OCI-M2 (cell line): ENCODE results near the gene PRAME.
"Not testable (repeated sequence)": the region's sequence is repeated elsewhere in the genome, so short reads cannot be mapped to it uniquely, and the experiment has no call there.

Source experiments
- DNase-seq: peaks from one replicate; lab custom pipeline; 2025; ENCODE audit not compliant: unreplicated experiment; lab: John Stamatoyannopoulos, UW

The PRAME gene

DNA sequence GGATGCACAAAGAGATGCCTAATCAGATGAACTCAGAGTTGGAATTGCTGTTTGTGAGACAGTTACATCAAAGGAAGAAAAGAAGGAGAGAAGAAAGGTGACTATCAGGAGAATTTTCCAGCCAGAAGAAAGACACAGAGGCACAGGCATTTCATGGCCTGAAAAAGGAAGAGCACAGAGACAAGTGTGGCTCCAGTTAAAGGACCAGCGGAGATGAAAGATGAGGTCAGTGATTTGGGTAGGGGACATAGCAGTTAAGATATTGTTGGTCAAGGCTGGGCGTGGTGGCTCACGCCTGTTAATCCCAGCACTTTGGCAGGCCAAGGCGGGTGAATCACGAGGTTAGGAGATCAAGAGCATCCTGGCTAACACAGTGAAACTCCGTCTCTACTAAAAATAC is 35.6 kb downstream of the PRAME start:
- DNase-seq: no peak

DNA sequence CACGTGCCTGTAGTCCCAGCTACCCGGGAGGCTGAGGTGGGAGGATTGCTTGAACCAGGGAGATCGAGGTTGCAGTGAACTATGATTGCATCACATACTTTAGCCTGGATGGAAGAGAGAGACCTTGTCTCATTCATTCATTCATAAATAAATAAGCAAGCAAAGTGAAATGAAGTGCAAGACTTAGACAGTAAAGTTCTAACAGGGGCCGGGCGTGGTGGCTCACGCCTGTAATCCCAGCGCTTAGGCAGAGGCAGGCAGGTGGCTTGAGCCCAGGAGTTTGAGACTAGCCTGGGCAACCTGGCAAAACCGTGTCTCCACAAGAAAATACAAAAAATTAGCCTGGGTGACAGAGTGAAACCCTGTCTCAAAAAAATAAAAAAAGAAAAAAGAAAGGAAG is 37.4 kb downstream of the PRAME start:
- no peak for DNase-seq

DNA sequence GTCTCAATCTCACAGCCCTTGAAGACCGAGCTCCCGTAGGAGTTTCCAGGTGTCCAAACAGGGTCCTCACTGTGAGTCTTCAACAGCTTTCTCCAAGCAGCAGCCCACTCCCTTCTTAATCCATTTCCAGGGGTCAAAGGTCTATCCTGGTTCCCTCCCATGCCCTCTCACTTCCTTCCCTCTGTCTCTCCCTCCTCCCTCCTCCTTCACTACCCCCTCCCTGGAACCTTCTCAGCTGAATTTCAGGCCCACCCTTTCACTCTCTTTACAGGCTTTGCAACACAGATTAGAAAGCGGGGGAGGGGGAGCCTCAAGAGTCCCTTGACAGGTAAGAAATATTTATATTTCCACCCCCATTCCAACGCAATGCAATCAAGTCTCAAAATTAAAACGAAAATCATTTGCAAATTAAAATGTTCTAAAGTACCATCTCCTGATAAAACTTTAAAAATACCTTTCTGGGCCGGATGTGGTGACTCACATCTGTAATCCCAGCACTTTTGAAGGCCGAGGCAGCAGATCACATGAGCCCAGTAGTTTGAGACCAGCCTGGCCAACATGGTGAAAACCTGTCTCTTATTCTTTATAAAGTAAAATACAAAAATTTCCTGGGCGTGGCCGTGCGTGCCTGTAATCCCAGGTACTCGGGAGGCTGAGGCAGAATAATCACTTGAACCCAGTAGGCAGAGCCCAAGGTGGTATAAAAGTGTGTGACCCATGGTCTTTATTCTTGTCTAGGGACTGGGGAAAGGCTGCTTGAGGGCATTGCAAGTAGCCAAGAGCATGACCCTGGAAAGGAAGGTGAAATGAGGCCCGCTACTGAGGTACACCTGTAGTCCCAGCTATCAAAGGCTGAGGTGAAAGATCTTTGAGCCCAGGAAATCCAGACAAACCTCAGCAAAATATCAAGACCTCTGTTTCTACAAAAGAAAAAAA is 38.1 kb downstream of the PRAME start:
- no peak for DNase-seq

DNA sequence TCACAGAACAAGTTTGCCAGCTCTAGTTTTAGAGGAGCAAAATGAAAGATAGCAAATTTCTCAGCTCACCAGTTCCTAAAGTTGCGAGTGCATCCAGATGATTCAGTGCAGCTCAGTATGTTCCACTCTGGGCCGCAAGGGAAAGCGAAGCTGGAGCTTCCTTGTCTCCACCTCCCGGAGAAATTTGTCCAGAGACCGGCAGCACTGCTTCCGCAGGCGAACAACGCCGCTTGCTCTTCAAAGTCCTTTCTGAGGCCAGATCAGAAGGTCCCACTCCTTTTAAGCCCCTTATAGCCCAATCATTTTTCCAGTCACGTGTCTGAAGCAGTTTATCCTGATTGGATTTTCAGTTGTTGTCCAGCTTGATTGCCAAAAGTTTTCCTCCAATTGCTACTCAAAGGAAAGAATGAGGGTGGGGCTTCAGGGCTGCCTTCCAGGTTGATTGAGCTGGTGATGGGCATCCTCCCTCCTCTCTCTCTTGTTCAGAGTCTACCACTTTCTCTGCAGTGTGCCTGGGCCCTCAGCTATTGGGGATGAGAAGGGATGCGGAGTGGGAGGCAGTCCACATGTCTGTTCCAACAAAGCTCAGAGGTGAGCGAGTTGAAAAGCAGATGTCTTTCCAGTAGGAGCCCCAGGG is 38.9 kb downstream of the PRAME start, which contains the start of gene ZNF280A:
Gene ZNF280A, minus strand, starts transcription at position 251 of the 637 bp plus-strand sequence. CDS start 4,640 bp downstream, outside the sequence.
- no peak for DNase-seq

DNA sequence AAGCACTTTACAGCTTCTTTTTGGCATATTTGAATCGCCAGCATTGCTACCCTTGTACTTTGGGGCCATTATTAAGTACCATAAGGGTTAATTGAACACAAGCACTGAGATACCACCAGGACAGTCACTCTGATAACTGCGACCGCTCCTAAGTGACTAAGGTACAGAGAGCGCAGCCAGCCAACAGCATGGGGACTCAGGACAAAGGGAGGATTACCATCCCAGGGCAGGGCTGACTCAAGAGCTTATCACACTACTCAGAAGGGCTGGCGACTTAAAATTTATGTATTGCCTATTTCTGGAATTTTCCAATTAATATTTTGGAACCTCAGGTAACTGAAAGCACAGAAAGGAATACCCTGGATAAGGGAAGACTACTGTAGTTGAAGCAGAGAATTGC is 39.5 kb downstream of the PRAME start:
- DNase-seq: no peak

DNA sequence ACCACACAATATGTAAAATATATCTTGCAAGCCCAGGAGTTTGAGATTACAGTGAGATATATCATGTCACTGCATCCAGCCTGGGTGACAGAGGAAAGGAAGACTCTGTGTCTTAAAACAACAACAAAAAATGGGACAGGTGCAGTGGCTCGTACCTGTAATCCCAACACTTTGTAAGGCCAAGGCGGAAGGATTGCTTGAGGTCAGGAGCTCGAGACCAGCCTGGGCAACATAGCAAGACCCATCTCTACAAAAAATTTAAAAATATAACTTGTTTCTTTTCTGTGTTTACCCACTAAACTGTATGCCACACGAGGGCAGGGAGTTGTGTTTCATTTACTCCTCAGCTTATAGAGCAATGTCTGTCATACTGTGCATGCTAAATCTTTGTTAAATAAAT is 42.1 kb downstream of the PRAME start:
- no peak for DNase-seq

DNA sequence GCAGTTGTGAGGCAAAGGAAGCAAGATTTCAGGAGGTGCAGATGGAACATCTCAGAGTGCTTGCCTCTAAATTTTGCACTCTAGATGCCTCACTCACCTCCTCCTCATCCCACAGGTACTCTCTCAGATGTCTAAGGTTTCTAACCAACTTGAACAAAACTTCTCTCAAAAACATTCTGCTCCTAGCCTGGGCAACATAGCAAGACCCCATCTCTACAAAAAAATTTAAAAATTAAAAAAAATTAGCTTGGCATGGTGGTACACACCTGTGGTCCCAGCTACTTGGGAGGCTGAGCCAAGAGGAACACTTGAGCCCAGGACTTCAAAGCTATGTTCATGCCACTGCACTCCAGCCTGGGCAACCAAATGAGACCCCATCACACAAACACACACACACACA is 43.2 kb downstream of the PRAME start:
- DNase-seq: no peak

DNA sequence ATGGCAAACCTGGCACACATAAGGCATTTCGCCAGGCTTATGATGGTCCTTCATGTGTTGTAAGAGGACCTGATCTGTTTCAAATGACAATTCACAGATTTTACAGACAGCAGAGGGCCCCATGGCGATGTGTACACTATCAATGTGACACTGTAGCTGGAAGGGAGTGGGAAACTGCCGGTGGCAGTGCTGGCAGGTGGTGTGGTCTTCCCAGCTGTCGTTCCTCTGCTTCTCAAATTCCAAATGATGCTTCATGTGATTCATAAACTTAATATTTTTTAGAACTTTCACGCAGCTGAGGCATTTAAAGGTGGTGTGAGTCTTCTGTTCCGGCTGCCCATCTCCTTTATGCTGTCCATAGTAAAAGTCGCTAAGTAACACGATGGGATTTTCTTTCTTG is 44.6 kb downstream of the PRAME start:
- DNase-seq: not testable (repeated sequence)

DNA sequence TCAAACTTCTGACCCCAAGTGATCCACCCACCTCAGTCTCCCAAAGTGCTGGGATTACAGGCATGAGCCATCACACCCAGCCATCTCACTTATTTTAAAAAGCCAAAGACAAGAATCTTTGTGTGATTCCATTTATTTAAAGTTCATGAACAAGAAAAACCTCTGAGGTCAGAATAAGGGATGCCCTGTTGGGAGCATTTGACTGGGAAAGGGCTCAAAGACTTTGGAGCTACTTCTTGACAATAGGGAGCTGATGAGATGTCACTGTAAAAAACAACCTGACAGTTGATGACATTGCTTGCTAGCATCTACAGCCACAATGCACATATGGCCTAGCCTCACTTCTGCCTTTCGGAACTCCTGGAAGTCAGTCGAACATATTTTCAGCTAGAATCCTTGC is 45.4 kb downstream of the PRAME start:
- no peak for DNase-seq

DNA sequence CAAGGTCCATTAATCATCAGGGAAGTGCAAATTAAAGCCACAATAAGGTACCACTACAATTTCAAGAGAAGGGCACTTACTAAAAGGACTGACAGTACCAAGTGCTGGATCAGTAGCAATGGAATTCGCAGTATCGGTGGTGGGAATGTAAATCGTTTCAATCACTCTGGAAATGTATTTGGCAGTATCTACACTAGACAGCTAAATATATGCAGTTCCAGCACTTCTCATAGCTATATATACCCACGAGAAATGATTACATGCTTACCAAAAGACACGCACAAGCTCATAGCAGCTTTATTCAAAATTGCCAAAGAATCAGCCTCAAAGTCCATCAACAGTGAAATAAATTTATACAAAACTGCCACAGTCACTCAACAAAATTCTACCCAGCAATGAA is 46.1 kb downstream of the PRAME start:
- DNase-seq: no peak

DNA sequence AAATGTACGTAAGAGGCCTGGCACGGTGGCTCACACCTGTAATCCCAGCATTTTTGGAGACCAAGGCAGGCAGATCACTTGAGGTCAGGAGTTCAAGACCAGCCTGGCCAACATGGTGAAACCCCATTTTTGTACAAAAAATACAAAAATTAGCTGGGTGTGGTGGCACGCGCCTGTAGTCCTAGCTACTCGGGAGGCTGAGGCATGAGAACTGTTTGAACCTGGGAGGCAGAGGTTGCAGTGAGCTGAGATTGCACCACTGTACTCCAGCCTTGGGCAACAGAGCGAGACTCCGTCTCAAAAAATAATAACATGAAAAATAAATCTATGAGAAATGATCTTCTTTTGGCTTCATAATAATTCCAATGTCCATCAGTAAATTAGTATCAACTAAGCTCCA is 48.2 kb downstream of the PRAME start:
- not testable (repeated sequence) for DNase-seq

DNA sequence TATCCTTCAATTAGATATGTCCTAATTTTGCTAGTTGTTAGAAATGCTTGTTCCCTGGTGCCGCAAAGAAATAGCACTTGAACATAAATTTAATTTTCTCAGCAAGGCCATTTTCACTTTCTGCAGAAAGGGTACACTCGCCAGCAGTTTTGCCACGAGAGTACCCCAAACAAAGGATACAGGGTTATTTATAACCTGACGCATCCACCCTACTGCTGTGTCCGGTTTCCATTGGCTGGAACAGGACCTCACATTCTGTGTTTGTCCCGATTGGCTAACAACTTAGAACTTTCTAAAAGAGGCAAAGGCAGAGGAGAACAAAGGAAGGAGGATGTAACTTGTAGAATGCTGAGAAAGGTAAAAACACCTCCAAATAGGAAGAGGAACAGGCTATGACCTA is 49.2 kb downstream of the PRAME start:
- not testable (repeated sequence) for DNase-seq

DNA sequence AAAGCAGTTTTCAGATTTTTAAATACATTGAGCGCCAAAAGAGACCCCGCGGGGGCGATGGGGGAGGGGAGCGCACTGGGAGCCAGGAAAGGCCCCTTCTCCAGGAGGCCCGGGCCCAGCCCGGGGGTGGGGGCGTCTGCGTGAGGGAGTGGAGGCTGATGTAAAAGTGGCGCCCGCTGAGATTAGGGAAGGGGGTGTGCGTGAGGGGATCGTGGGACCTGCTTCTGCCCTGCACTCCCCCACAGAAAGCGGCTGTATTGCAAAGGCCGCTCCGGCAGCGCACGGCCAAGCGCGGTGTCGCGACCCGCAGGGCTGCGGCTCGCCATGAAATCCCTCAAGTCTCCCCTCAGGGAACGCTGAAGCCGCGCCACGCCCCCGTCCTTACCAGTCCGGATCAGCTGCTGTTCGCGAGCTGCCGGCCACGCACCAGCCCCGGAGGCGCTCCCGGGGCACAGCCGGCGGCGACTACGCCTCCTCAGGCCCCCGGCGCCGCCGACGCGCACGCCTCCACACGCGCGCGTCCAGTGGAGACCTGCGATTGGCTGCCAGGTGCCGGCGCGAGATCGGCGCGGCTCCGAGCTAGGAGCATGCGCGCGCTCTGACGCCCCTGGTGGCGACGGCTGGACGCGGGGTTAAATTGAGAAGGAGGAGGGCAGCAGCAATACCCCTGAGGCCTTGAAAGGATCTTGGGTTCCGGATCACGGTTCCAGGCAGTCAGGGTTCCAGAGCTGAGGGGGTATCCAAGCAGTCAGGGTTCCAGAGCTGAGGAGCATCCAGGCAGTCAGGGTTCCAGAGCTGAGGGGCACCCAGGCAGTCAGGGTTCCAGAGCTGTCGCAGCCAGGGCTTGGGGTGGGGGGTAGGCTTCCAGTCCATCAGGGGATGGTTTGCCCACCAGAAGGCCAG is 50.5 kb downstream of the PRAME start, which contains the start of gene ZNF280B:
Gene ZNF280B, minus strand, starts transcription at position 469 of the 903 bp plus-strand sequence. CDS start 19,344 bp downstream, outside the sequence.
- no peak for DNase-seq

DNA sequence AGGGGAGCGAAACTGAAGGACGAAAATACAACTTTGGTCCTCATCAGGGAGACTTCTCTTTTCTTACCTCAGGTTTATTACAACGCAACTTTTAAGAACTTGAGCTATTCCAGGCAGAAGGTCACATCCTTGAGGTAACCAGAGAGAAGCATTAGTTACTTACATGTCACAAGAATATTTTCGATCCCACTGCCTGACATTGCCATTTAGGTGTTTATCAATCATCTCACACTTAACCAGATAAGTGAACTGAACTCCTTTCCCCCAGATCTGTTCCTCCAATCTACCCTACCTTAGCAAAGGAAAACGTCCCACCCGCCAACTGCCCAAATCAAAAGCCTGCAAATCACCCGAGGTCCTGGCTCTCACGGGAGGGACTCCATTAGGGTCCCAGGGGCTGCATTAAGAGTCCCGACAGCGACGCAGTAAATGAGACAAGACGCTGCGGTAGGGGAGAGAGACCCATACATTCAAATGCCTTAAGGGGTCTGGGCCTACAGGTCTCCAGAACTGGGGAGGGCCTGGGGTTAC is 51.3 kb downstream of the PRAME start:
- no peak for DNase-seq

DNA sequence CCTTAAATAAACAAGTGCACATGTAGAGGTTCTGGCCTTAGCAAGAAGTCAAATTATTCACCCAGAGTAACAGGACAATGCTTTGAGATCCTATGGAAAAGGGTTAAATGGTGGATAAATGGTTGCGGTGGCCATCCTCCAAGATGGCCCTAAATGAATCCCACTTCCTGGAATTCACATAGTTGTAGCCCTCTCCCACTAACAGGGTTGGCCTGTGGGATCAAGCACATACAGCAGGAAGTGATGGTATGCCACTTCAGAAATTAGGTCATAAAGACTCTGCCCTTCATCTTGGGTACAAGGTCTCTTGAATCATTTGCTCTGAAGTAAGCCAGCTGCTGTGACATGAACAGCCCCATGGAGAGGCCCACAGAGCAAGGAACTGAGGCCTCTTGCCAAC is 52.3 kb downstream of the PRAME start:
- no peak for DNase-seq

DNA sequence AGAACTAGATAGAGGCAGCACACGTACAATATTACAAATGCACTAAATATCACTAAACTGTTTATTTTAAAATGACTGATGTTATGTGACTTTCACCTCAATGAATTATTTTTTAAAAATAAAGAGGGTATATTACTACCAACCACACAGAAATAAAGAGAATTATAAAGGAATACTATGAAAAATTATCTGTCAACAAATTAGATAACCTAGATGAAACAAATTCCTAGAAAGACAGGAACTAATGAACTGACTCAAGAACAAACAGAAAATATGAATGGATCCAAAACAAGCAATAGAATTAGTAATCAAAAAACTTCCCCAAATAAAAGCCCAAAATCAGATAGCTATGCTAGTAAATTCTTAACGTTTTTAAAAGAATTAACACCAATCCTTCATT is 60.8 kb downstream of the PRAME start:
- DNase-seq: no peak
